Kidney (tissue), 14 donors: ENCODE data around the gene MAP4. TPM values are rescaled to one million over a fixed set of nuclear protein-coding genes. Genes with fewer than 3 reads are reported as not detected.

ENCODE experiments used
- DNase-seq, 5 donors: peaks; one replicate each; pipeline ENCODE4 v3.0.0-alpha.2; 2013 to 2020
- FAIRE-seq: peaks from 2 replicates; lab custom pipeline; 2012; peaks lifted over from hg19 to GRCh38; lab: Jason Lieb, UNC
- H3K27ac ChIP-seq, 2 donors: one replicate each; pipeline ENCODE4 v1.7.0; 2013; ENCODE audit warnings: low read depth in 2 of 2, low read length in 2 of 2, inconsistent platforms in 1 of 2
- H3K27me3 ChIP-seq: one replicate; pipeline ENCODE4 v1.7.1; 2013; ENCODE audit warnings: low read length, inconsistent platforms; ENCODE audit not compliant: control insufficient read depth, insufficient read depth
- H3K36me3 ChIP-seq, 3 donors: one replicate each; pipeline versions ENCODE4 v1.7.0 to v1.7.1; 2013; ENCODE audit warnings: low read length in 3 of 3, control low read depth in 1 of 3, inconsistent platforms in 1 of 3; ENCODE audit not compliant: insufficient read depth in 3 of 3, control insufficient read depth in 2 of 3
- H3K4me1 ChIP-seq, 3 donors: one replicate each; pipeline versions ENCODE4 v1.7.0 to v1.7.1; 2013; ENCODE audit warnings: low read length in 3 of 3, inconsistent platforms in 1 of 3, low read depth in 1 of 3; ENCODE audit not compliant: control insufficient read depth in 2 of 3, insufficient read depth in 2 of 3
- H3K4me3 ChIP-seq, 3 donors: one replicate each; pipeline versions ENCODE4 v1.7.0 to v1.8.1; 2013; ENCODE audit warnings: low read length in 3 of 3, control low read depth in 1 of 3, inconsistent platforms in 1 of 3
- H3K9ac ChIP-seq, 3 donors: one replicate each; pipeline versions ENCODE4 v1.7.0 to v1.7.1; 2013; ENCODE audit warnings: low read length in 3 of 3, control low read depth in 1 of 3, inconsistent platforms in 1 of 3
- H3K9me3 ChIP-seq, 3 donors: one replicate each; pipeline versions ENCODE4 v1.7.0 to v1.7.1; 2013; ENCODE audit warnings: low read length in 3 of 3, control low read depth in 1 of 3, inconsistent platforms in 1 of 3; ENCODE audit not compliant: control insufficient read depth in 2 of 3, insufficient read depth in 1 of 3
- intact Hi-C: fragments of 100-400 bp; cut with DNase I; formaldehyde crosslinking; loops from one replicate; pipeline ENCODE4 v1.11.1; 2022
- polyA plus RNA-seq: library from polyadenylated mRNA; stranded (reverse); fragments of 350-450 nt; fragmentation: Illumina TruSeq; extraction: RNeasy Lipid Tissue Mini Kit (QIAGEN cat#74804); gene quantifications from one replicate; pipeline ENCODE4 v1.2.3, GENCODE V29; 2014; ENCODE audit warnings: low read depth, low replicate concordance; ENCODE audit not compliant: insufficient read depth
- total RNA-seq: library from RNA; stranded (reverse); fragmentation: NEBNext Ultra II Directional; extraction: Animal tissue kit (Norgen Biotek cat#: 25700); gene quantifications from one replicate; pipeline ENCODE4 v1.2.1, GENCODE V29; 2021
- TF ChIP-seq, protein P1 (sequence below): IDR thresholded peaks from 3 replicates; pipeline ENCODE4 v1.5.1; 2012; ENCODE audit warnings: mild to moderate bottlenecking, moderate library complexity, borderline replicate concordance; ENCODE audit not compliant: insufficient read depth; ENCODE audit errors: extremely low read depth
- donor health status: control.
- donor health status: control.
- donor health status: control.
- donor health status: control.
- donor health status: control.
- donor health status: DM: yes; HTN: yes; CAD: no.
- donor health status: Normal renal cell carcinoma (clear cell type).

The MAP4 gene
- total and polyA plus RNA-seq, 2 donors from 2014 or later: 69.6 to 239 TPM

- Histone ChIP-seq H3K27ac (peak overlapping the region in 1 of 2 donors; percentile 59), H3K9ac (no peak overlapping the region)
- TF ChIP-seq, protein P1, sequence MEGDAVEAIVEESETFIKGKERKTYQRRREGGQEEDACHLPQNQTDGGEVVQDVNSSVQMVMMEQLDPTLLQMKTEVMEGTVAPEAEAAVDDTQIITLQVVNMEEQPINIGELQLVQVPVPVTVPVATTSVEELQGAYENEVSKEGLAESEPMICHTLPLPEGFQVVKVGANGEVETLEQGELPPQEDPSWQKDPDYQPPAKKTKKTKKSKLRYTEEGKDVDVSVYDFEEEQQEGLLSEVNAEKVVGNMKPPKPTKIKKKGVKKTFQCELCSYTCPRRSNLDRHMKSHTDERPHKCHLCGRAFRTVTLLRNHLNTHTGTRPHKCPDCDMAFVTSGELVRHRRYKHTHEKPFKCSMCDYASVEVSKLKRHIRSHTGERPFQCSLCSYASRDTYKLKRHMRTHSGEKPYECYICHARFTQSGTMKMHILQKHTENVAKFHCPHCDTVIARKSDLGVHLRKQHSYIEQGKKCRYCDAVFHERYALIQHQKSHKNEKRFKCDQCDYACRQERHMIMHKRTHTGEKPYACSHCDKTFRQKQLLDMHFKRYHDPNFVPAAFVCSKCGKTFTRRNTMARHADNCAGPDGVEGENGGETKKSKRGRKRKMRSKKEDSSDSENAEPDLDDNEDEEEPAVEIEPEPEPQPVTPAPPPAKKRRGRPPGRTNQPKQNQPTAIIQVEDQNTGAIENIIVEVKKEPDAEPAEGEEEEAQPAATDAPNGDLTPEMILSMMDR: no peak
These were observed 55.2 kb downstream of the MAP4 start for GRCh38 chr3:47961036-47961435.

DNA sequence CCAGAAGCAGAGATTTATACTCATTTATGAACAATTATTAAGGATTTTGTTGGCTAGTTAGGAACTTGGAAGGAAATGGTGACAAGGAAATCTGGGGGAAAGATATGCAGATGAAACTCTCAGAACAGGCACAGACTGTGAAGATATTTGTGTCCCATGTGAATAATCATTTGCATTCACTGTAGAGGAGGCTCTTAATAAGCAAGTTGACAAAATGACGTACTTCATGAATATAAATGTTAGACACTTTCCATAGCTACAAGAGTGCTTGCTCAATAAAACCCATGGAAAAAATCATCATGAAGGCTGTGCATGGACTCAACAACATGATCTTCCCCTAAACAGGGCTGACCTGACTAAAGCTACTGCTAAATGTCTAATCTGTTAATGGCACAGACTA lies 59.7 kb downstream of the MAP4 start:
- FAIRE-seq (no peak), DNase-seq (no peak)
- Histone ChIP-seq H3K9me3 (no peaks in the 10 kb centered on the region), H3K27me3 (no peaks in the 10 kb centered on the region), H3K4me1 (peaks cover 0 to 3% (median 0%) of the 10 kb centered on the region in 3 donors), H3K4me3 (no peak overlapping the region), H3K36me3 (no peaks in the 10 kb centered on the region), H3K27ac (no peak overlapping the region), H3K9ac (no peak overlapping the region)
- TF ChIP-seq, protein P1: no peak
- intact Hi-C loops: no loop called here

More at GRCh38 chr3:47961036-47961435, 55.2 kb downstream of the MAP4 start:
- Histone ChIP-seq H3K4me1 (peaks cover 0 to 6% (median 0%) of the 10 kb centered on the region in 3 donors), H3K27me3 (no peaks in the 10 kb centered on the region), H3K36me3 (no peaks in the 10 kb centered on the region), H3K4me3 (no peak overlapping the region), H3K9me3 (no peaks in the 10 kb centered on the region)
- no peak for FAIRE-seq
- intact Hi-C loops: no loop called here
- DNase-seq: no peak

- no peaks in the 10 kb centered on the region for H3K9me3 ChIP-seq
- H3K9ac ChIP-seq: no peak overlapping the region
- DNase-seq: no peak
- no peak for FAIRE-seq
- no peak overlapping the region for H3K4me3 ChIP-seq
- peaks cover 0 to 5% (median 0%) of the 10 kb centered on the region in 3 donors for H3K4me1 ChIP-seq
- no peaks in the 10 kb centered on the region for H3K36me3 ChIP-seq
- TF ChIP-seq, protein P1: no peak
- intact Hi-C loops: no loop called here
- no peaks in the 10 kb centered on the region for H3K27me3 ChIP-seq
- no peak overlapping the region for H3K27ac ChIP-seq
These were observed 61.6 kb downstream of the MAP4 start for GRCh38 chr3:47954567-47954966.
